HepG2 (cell line): ENCODE data around the gene PRRT1. TPM values are rescaled to one million over a fixed set of nuclear protein-coding genes. Genes with fewer than 3 reads are reported as not detected.

Experiments
- ARNT2 ChIP-seq: sonication (generic); formaldehyde crosslinking; IDR thresholded peaks from 2 replicates; pipeline ENCODE4 v1.8.0; 2022; ENCODE audit warnings: mild to moderate bottlenecking, low read depth, missing genetic modification reagents, moderate library complexity
- E2F1 ChIP-seq: sonication (generic); formaldehyde crosslinking; IDR thresholded peaks from 2 replicates; pipeline ENCODE4 v1.5.0; 2020; ENCODE audit warnings: missing genetic modification reagents
- FOXA3 ChIP-seq: IDR thresholded peaks from 2 replicates; pipeline ENCODE4 v1.6.1; 2016; ENCODE audit warnings: missing genetic modification reagents, missing compliant biosample characterization
- GZF1 ChIP-seq: sonication (generic); formaldehyde crosslinking; IDR thresholded peaks from 2 replicates; pipeline ENCODE4 v1.5.1; 2020; ENCODE audit warnings: mild to moderate bottlenecking, missing genetic modification reagents
- IRF2 ChIP-seq: IDR thresholded peaks from 2 replicates; pipeline ENCODE4 v1.6.1; 2018; ENCODE audit warnings: missing genetic modification reagents, missing compliant biosample characterization
- NFAT5 ChIP-seq: sonication (generic); formaldehyde crosslinking; IDR thresholded peaks from 2 replicates; pipeline ENCODE4 v1.4.0; 2020; ENCODE audit warnings: missing genetic modification reagents
- PCBP2 ChIP-seq: fragments of 200-400 bp; formaldehyde crosslinking; optimal IDR thresholded peaks from 2 replicates; pipeline ENCODE3; 2018; ENCODE audit warnings: low read length, low read depth; ENCODE audit not compliant: poor library complexity, severe bottlenecking
- REL ChIP-seq: sonication (generic); formaldehyde crosslinking; conservative IDR thresholded peaks from 2 replicates; pipeline ENCODE4 v1.8.0; 2022; ENCODE audit warnings: mild to moderate bottlenecking, missing genetic modification reagents, moderate library complexity
- RELA ChIP-seq: sonication (generic); formaldehyde crosslinking; IDR thresholded peaks from 2 replicates; pipeline ENCODE4 v1.4.0; 2020; ENCODE audit warnings: missing genetic modification reagents
- SP1 ChIP-seq, 2 experiments: fragments of 450-650 bp in 1 of 2; sonication (generic) in 1 of 2; formaldehyde crosslinking in 1 of 2; IDR thresholded peaks; 2 replicates each; pipeline versions ENCODE4 v1.4.0 to v1.6.1; 2016 to 2020; ENCODE audit warnings: missing genetic modification reagents in 1 of 2
- TARDBP ChIP-seq: sonication (generic); formaldehyde crosslinking; IDR thresholded peaks from 2 replicates; pipeline ENCODE4 v1.8.0; 2022; ENCODE audit warnings: mild to moderate bottlenecking, missing genetic modification reagents
- ZFP90 ChIP-seq: sonication (generic); formaldehyde crosslinking; IDR thresholded peaks from 2 replicates; pipeline ENCODE4 v1.8.0; 2022; ENCODE audit warnings: missing genetic modification reagents, mild to moderate bottlenecking, inconsistent platforms, borderline replicate concordance
- ZFP91 ChIP-seq: sonication (generic); formaldehyde crosslinking; IDR thresholded peaks from 2 replicates; pipeline ENCODE4 v1.9.0; 2022; ENCODE audit warnings: missing genetic modification reagents, mild to moderate bottlenecking, borderline replicate concordance
- ZFY ChIP-seq: sonication (generic); formaldehyde crosslinking; IDR thresholded peaks from 2 replicates; pipeline ENCODE4 v1.4.0; 2020; ENCODE audit warnings: missing genetic modification reagents
- ZIK1 ChIP-seq: sonication (generic); formaldehyde crosslinking; IDR thresholded peaks from 2 replicates; pipeline ENCODE4 v1.5.0; 2020; ENCODE audit warnings: mild to moderate bottlenecking, low read depth, missing genetic modification reagents, borderline replicate concordance
- ZNF432 ChIP-seq: sonication (generic); formaldehyde crosslinking; IDR thresholded peaks from 2 replicates; pipeline ENCODE4 v1.5.0; 2020; ENCODE audit warnings: missing genetic modification reagents, mild to moderate bottlenecking, borderline replicate concordance
- ZNF770 ChIP-seq: sonication (generic); formaldehyde crosslinking; IDR thresholded peaks from 2 replicates; pipeline ENCODE4 v1.5.0; 2020; ENCODE audit warnings: mild to moderate bottlenecking, missing genetic modification reagents
- polyA plus RNA-seq, 8 experiments: library from polyadenylated mRNA; depleted of rRNA in 3 of 8; stranded (reverse) in 7 of 8; unstranded in 1 of 8; fragments of >200 nt; fragmentation: Illumina TruSeq in 4 of 8; extraction: Trizol in 4 of 8; gene quantifications; 2 replicates each; pipeline versions ENCODE4 v1.2.1 to v1.2.3, GENCODE V29; 2011 to 2016; ENCODE audit warnings: low read depth in 4 of 8, missing spikeins in 1 of 8, mixed read lengths in 1 of 8; ENCODE audit not compliant: insufficient read depth in 1 of 8
- total RNA-seq, 5 experiments: library from RNA; depleted of rRNA; stranded (reverse); fragments of >200 nt; fragmentation: Illumina TruSeq; extraction: Trizol; gene quantifications; 2 replicates each; pipeline ENCODE4 v1.2.3, GENCODE V29; 2016; ENCODE audit warnings: low read depth in 1 of 5
- TF ChIP-seq, protein P1 (sequence below): sonication (generic); formaldehyde crosslinking; IDR thresholded peaks from 2 replicates; pipeline ENCODE4 v1.8.1; 2023; ENCODE audit warnings: missing genetic modification reagents, mild to moderate bottlenecking, borderline replicate concordance

The PRRT1 gene
- total and polyA plus RNA-seq, 2 of the 13 experiments (the other 11 are each of a cell fraction or from before 2014, with no cell fraction given): 0.64 to 1.4 TPM

- TF ChIP-seq PCBP2: no peak
- TF ChIP-seq FOXA3 (CRISPR knock-in tag): peak; percentile 15; the same call in 1 of the 2 replicates
- peak; percentile 41; the same call in 1 of the 2 replicates for TF ChIP-seq ZIK1 (CRISPR knock-in tag)
- no peak for TF ChIP-seq E2F1 (CRISPR knock-in tag)
- peak; percentile 56; the same call in 1 of the 2 replicates for TF ChIP-seq ARNT2 (CRISPR knock-in tag)
- no peak for TF ChIP-seq ZFY (CRISPR knock-in tag)
- 0 out of 2 replicates have a peak, but pooled peaks have one; percentile 48 for TF ChIP-seq NFAT5 (CRISPR knock-in tag)
- TF ChIP-seq REL (CRISPR knock-in tag): peak; percentile 43; the same call in 1 of the 2 replicates
- no peak for TF ChIP-seq ZFP90 (CRISPR knock-in tag)
- no peak for TF ChIP-seq SP1 (IDR thresholded peaks at IDR 0.05)
- TF ChIP-seq SP1 (CRISPR knock-in tag; IDR thresholded peaks at IDR 0.05): peak; percentile 24; the same call in 1 of the 2 replicates
- peak; percentile 14; the same call in 1 of the 2 replicates for TF ChIP-seq TARDBP
- TF ChIP-seq, protein P1, sequence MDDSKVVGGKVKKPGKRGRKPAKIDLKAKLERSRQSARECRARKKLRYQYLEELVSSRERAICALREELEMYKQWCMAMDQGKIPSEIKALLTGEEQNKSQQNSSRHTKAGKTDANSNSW: peak; percentile 67; the same call in 1 of the 2 replicates
- no peak for TF ChIP-seq ZNF770 (CRISPR knock-in tag)
- TF ChIP-seq ZFP91 (CRISPR knock-in tag): peak; percentile 76; the same call in 1 of the 2 replicates
- peak; percentile 73 for TF ChIP-seq IRF2 (CRISPR knock-in tag)
- TF ChIP-seq RELA: no peak
- peak; percentile 92; the same call in 1 of the 2 replicates for TF ChIP-seq GZF1 (CRISPR knock-in tag)
- no peak for TF ChIP-seq ZNF432 (CRISPR knock-in tag)
These were observed 2.9 kb upstream of the PRRT1 start (continued) for GRCh38 chr6:32154514-32155161.
